SK-N-SH treated with all-trans-retinoic acid at 6 μM for 48 hours (cell line): Measurements from ENCODE around the gene BTF3L4.

ENCODE experiments used
- ATAC-seq: fragments of 200-7000 bp; cut with Tn5 transposase; 3 replicates; pipeline ENCODE4 v1.9.1; 2020; ENCODE audit warnings: mild to moderate bottlenecking, moderate library complexity
- ARNTL ChIP-seq: fragments of 450-650 bp; formaldehyde crosslinking; IDR thresholded peaks from 2 replicates; pipeline ENCODE4 v1.5.0; 2020; ENCODE audit warnings: low read depth, mild to moderate bottlenecking, moderate library complexity, borderline replicate concordance
- BACH2 ChIP-seq: fragments of 250-450 bp; sonication (Bioruptor Pico); IDR thresholded peaks from 2 replicates; pipeline ENCODE4 v1.9.0; 2021; ENCODE audit warnings: mild to moderate bottlenecking, borderline replicate concordance
- CREB5 ChIP-seq: fragments of 250-450 bp; sonication (Bioruptor Pico); IDR thresholded peaks from 2 replicates; pipeline ENCODE4 v1.5.1; 2020; ENCODE audit warnings: low read depth, mild to moderate bottlenecking, moderate library complexity
- CSDC2 ChIP-seq: fragments of 250-450 bp; sonication (Bioruptor Pico); IDR thresholded peaks from 2 replicates; pipeline ENCODE4 v1.5.0; 2020; ENCODE audit warnings: mild to moderate bottlenecking, moderate library complexity
- CSRNP3 ChIP-seq: fragments of 250-450 bp; sonication (Bioruptor Pico); IDR thresholded peaks from 2 replicates; pipeline ENCODE4 v1.5.1; 2021; ENCODE audit warnings: mild to moderate bottlenecking, moderate library complexity
- ESRRG ChIP-seq: fragments of 250-450 bp; sonication (Bioruptor Pico); IDR thresholded peaks from 2 replicates; pipeline ENCODE4 v1.6.1; 2021; ENCODE audit warnings: mild to moderate bottlenecking
- GLIS3 ChIP-seq: fragments of 250-450 bp; sonication (Bioruptor Pico); IDR thresholded peaks from 2 replicates; pipeline ENCODE4 v1.5.0; 2020; ENCODE audit warnings: mild to moderate bottlenecking, moderate library complexity
- ISL1 ChIP-seq: fragments of 250-450 bp; sonication (Bioruptor Pico); IDR thresholded peaks from 2 replicates; pipeline ENCODE4 v2.1.2; 2022; ENCODE audit warnings: mild to moderate bottlenecking, moderate library complexity
- OSR1 ChIP-seq: fragments of 250-450 bp; sonication (Bioruptor Pico); IDR thresholded peaks from 2 replicates; pipeline ENCODE4 v1.8.0; 2022; ENCODE audit warnings: moderate library complexity, mild to moderate bottlenecking, inconsistent platforms
- PATZ1 ChIP-seq: fragments of 250-450 bp; sonication (Bioruptor Pico); IDR thresholded peaks from 2 replicates; pipeline ENCODE4 v1.8.0; 2020; ENCODE audit warnings: mild to moderate bottlenecking, moderate library complexity, borderline replicate concordance
- POU6F1 ChIP-seq: fragments of 250-450 bp; sonication (Bioruptor Pico); IDR thresholded peaks from 2 replicates; pipeline ENCODE4 v1.8.0; 2021; ENCODE audit warnings: low read depth, mild to moderate bottlenecking, moderate library complexity, borderline replicate concordance
- PPARA ChIP-seq: fragments of 250-450 bp; sonication (Bioruptor Pico); IDR thresholded peaks from 2 replicates; pipeline ENCODE4 v1.5.0; 2020; ENCODE audit warnings: mild to moderate bottlenecking, borderline replicate concordance
- RARB ChIP-seq: fragments of 250-450 bp; sonication (Bioruptor Pico); IDR thresholded peaks from 2 replicates; pipeline ENCODE4 v1.8.0; 2021; ENCODE audit warnings: mild to moderate bottlenecking, moderate library complexity
- SNAI2 ChIP-seq: fragments of 250-450 bp; sonication (Bioruptor Pico); IDR thresholded peaks from 2 replicates; pipeline ENCODE4 v1.5.0; 2020; ENCODE audit warnings: mild to moderate bottlenecking, moderate library complexity
- TOX ChIP-seq: fragments of 250-450 bp; sonication (Bioruptor Pico); IDR thresholded peaks from 2 replicates; pipeline ENCODE4 v1.8.0; 2021; ENCODE audit warnings: mild to moderate bottlenecking, moderate library complexity, borderline replicate concordance
- TSHZ2 ChIP-seq: fragments of 250-450 bp; sonication (Bioruptor Pico); IDR thresholded peaks from 2 replicates; pipeline ENCODE4 v1.5.0; 2020; ENCODE audit warnings: mild to moderate bottlenecking, moderate library complexity
- ZFP3 ChIP-seq: fragments of 250-450 bp; sonication (Bioruptor Pico); IDR thresholded peaks from 2 replicates; pipeline ENCODE4 v1.5.0; 2020; ENCODE audit warnings: mild to moderate bottlenecking, moderate library complexity
- ZFP30 ChIP-seq: fragments of 450-650 bp; formaldehyde crosslinking; IDR thresholded peaks from 2 replicates; pipeline ENCODE4 v1.5.0; 2022; ENCODE audit warnings: mild to moderate bottlenecking, moderate library complexity
- ZNF565 ChIP-seq: fragments of 450-650 bp; formaldehyde crosslinking; conservative IDR thresholded peaks from 2 replicates; pipeline ENCODE4 v1.5.0; 2020; ENCODE audit warnings: low read depth, mild to moderate bottlenecking, moderate library complexity
- ZNF70 ChIP-seq: fragments of 450-650 bp; formaldehyde crosslinking; IDR thresholded peaks from 2 replicates; pipeline ENCODE4 v1.5.0; 2020; ENCODE audit warnings: mild to moderate bottlenecking, moderate library complexity
- ZNF8 ChIP-seq: fragments of 450-650 bp; formaldehyde crosslinking; IDR thresholded peaks from 2 replicates; pipeline ENCODE4 v1.5.0; 2020; ENCODE audit warnings: mild to moderate bottlenecking, moderate library complexity

The BTF3L4 gene

GRCh38 chr1:52055066-52055865 lies 829 bp upstream of the BTF3L4 start, which contains the start of gene TXNDC12 (continued):
- TF ChIP-seq POU6F1 (CRISPR knock-in tag), result no peak
- no peak for TF ChIP-seq ZNF565
- TF ChIP-seq CSRNP3 (CRISPR knock-in tag), result no peak
- no peak for TF ChIP-seq PPARA (CRISPR knock-in tag)

- TF ChIP-seq SNAI2 (CRISPR knock-in tag) (peak; percentile 97; the same call in 1 of the 2 replicates), ZNF8 (no peak)
- no peak for ATAC-seq
Measured at GRCh38 chr1:52055866-52056162, 281 bp upstream of the BTF3L4 start.

- ATAC-seq, result no peak
- TF ChIP-seq ESRRG (CRISPR knock-in tag) (no peak), ZFP30 (CRISPR knock-in tag) (no peak), GLIS3 (CRISPR knock-in tag) (no peak), ZNF565 (no peak), CREB5 (CRISPR knock-in tag) (no peak), ZFP3 (CRISPR knock-in tag) (no peak), SNAI2 (CRISPR knock-in tag) (no peak), BACH2 (CRISPR knock-in tag) (no peak), TOX (CRISPR knock-in tag) (no peak), OSR1 (CRISPR knock-in tag) (no peak), ZNF8 (no peak), ZNF70 (CRISPR knock-in tag) (no peak), CSRNP3 (CRISPR knock-in tag) (no peak), RARB (no peak), CSDC2 (no peak), ARNTL (CRISPR knock-in tag) (no peak)
Measured at GRCh38 chr1:52056937-52057231, 789 bp downstream of the BTF3L4 start.

- ATAC-seq, result no peak
- TF ChIP-seq ZNF70 (CRISPR knock-in tag), result no peak
- TF ChIP-seq ZFP30 (CRISPR knock-in tag), result no peak
Measured at GRCh38 chr1:52057255-52057654, 1.2 kb downstream of the BTF3L4 start.

GRCh38 chr1:52057876-52058415 lies 1.9 kb downstream of the BTF3L4 start:
- no peak for ATAC-seq
- TF ChIP-seq ZNF8, result no peak
- no peak for TF ChIP-seq ESRRG (CRISPR knock-in tag)
- TF ChIP-seq ISL1 (CRISPR knock-in tag), result no peak
- no peak for TF ChIP-seq CSDC2
- TF ChIP-seq GLIS3 (CRISPR knock-in tag), result no peak
- no peak for TF ChIP-seq POU6F1 (CRISPR knock-in tag)
- no peak for TF ChIP-seq RARB
- no peak for TF ChIP-seq ZNF565
- TF ChIP-seq PATZ1, result no peak
- TF ChIP-seq ZFP30 (CRISPR knock-in tag), result no peak
- TF ChIP-seq BACH2 (CRISPR knock-in tag), result no peak
- no peak for TF ChIP-seq TSHZ2 (CRISPR knock-in tag)
- no peak for TF ChIP-seq OSR1 (CRISPR knock-in tag)
- no peak for TF ChIP-seq ARNTL (CRISPR knock-in tag)
